SK-N-SH treated with all-trans-retinoic acid at 6 μM for 48 hours (cell line): ENCODE measurements around the gene PDE1A.

Source experiments
- ATAC-seq: fragments of 200-7000 bp; cut with Tn5 transposase; 3 replicates; pipeline ENCODE4 v1.9.1; 2020; ENCODE audit warnings: mild to moderate bottlenecking, moderate library complexity
- ARNTL ChIP-seq: fragments of 450-650 bp; formaldehyde crosslinking; IDR thresholded peaks from 2 replicates; pipeline ENCODE4 v1.5.0; 2020; ENCODE audit warnings: low read depth, mild to moderate bottlenecking, moderate library complexity, borderline replicate concordance
- CREB5 ChIP-seq: fragments of 250-450 bp; sonication (Bioruptor Pico); IDR thresholded peaks from 2 replicates; pipeline ENCODE4 v1.5.1; 2020; ENCODE audit warnings: low read depth, mild to moderate bottlenecking, moderate library complexity
- CSDC2 ChIP-seq: fragments of 250-450 bp; sonication (Bioruptor Pico); IDR thresholded peaks from 2 replicates; pipeline ENCODE4 v1.5.0; 2020; ENCODE audit warnings: mild to moderate bottlenecking, moderate library complexity
- CSRNP3 ChIP-seq: fragments of 250-450 bp; sonication (Bioruptor Pico); IDR thresholded peaks from 2 replicates; pipeline ENCODE4 v1.5.1; 2021; ENCODE audit warnings: mild to moderate bottlenecking, moderate library complexity
- ESRRG ChIP-seq: fragments of 250-450 bp; sonication (Bioruptor Pico); IDR thresholded peaks from 2 replicates; pipeline ENCODE4 v1.6.1; 2021; ENCODE audit warnings: mild to moderate bottlenecking
- GLIS3 ChIP-seq: fragments of 250-450 bp; sonication (Bioruptor Pico); IDR thresholded peaks from 2 replicates; pipeline ENCODE4 v1.5.0; 2020; ENCODE audit warnings: mild to moderate bottlenecking, moderate library complexity
- ISL1 ChIP-seq: fragments of 250-450 bp; sonication (Bioruptor Pico); IDR thresholded peaks from 2 replicates; pipeline ENCODE4 v2.1.2; 2022; ENCODE audit warnings: mild to moderate bottlenecking, moderate library complexity
- OSR1 ChIP-seq: fragments of 250-450 bp; sonication (Bioruptor Pico); IDR thresholded peaks from 2 replicates; pipeline ENCODE4 v1.8.0; 2022; ENCODE audit warnings: moderate library complexity, mild to moderate bottlenecking, inconsistent platforms
- RARB ChIP-seq: fragments of 250-450 bp; sonication (Bioruptor Pico); IDR thresholded peaks from 2 replicates; pipeline ENCODE4 v1.8.0; 2021; ENCODE audit warnings: mild to moderate bottlenecking, moderate library complexity
- SNAI2 ChIP-seq: fragments of 250-450 bp; sonication (Bioruptor Pico); IDR thresholded peaks from 2 replicates; pipeline ENCODE4 v1.5.0; 2020; ENCODE audit warnings: mild to moderate bottlenecking, moderate library complexity
- TCF4 ChIP-seq: fragments of 250-450 bp; sonication (Bioruptor Pico); IDR thresholded peaks from 2 replicates; pipeline ENCODE4 v1.8.0; 2021; ENCODE audit warnings: mild to moderate bottlenecking, moderate library complexity, borderline replicate concordance
- TOX ChIP-seq: fragments of 250-450 bp; sonication (Bioruptor Pico); IDR thresholded peaks from 2 replicates; pipeline ENCODE4 v1.8.0; 2021; ENCODE audit warnings: mild to moderate bottlenecking, moderate library complexity, borderline replicate concordance
- TSHZ2 ChIP-seq: fragments of 250-450 bp; sonication (Bioruptor Pico); IDR thresholded peaks from 2 replicates; pipeline ENCODE4 v1.5.0; 2020; ENCODE audit warnings: mild to moderate bottlenecking, moderate library complexity
- ZC3H10 ChIP-seq: fragments of 250-450 bp; sonication (Bioruptor Pico); IDR thresholded peaks from 2 replicates; pipeline ENCODE4 v1.5.1; 2021; ENCODE audit warnings: mild to moderate bottlenecking, moderate library complexity
- ZFP3 ChIP-seq: fragments of 250-450 bp; sonication (Bioruptor Pico); IDR thresholded peaks from 2 replicates; pipeline ENCODE4 v1.5.0; 2020; ENCODE audit warnings: mild to moderate bottlenecking, moderate library complexity
- ZFP30 ChIP-seq: fragments of 450-650 bp; formaldehyde crosslinking; IDR thresholded peaks from 2 replicates; pipeline ENCODE4 v1.5.0; 2022; ENCODE audit warnings: mild to moderate bottlenecking, moderate library complexity
- ZNF565 ChIP-seq: fragments of 450-650 bp; formaldehyde crosslinking; conservative IDR thresholded peaks from 2 replicates; pipeline ENCODE4 v1.5.0; 2020; ENCODE audit warnings: low read depth, mild to moderate bottlenecking, moderate library complexity
- ZNF70 ChIP-seq: fragments of 450-650 bp; formaldehyde crosslinking; IDR thresholded peaks from 2 replicates; pipeline ENCODE4 v1.5.0; 2020; ENCODE audit warnings: mild to moderate bottlenecking, moderate library complexity
- ZNF8 ChIP-seq: fragments of 450-650 bp; formaldehyde crosslinking; IDR thresholded peaks from 2 replicates; pipeline ENCODE4 v1.5.0; 2020; ENCODE audit warnings: mild to moderate bottlenecking, moderate library complexity
- TF ChIP-seq, protein P1 (sequence below): fragments of 250-450 bp; sonication (Bioruptor Pico); IDR thresholded peaks from 2 replicates; pipeline ENCODE4 v1.8.0; 2021; ENCODE audit warnings: low read depth, mild to moderate bottlenecking, moderate library complexity, borderline replicate concordance
- TF ChIP-seq, protein P2 (sequence below): fragments of 250-450 bp; sonication (Bioruptor Pico); IDR thresholded peaks from 2 replicates; pipeline ENCODE4 v1.8.0; 2020; ENCODE audit warnings: mild to moderate bottlenecking, moderate library complexity, borderline replicate concordance

Gene PDE1A

DNA sequence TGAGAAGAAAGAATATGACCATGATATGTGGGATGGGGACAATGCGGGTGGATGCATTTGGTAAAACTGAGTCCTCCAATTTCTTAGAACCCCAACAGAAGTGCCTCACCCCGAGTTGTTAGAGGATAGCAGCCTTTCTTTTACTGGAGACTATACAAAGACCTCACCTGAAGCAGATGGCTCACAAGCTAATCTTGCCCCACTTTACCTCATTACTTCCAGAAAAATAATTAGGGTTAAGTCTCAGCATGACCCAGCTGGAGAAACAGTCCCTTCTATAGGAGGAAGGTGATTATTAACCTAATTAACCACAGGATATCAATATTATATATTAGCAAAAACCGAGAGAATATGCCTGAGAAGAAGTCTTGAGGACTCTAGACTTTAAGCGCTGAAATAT is 128.4 kb downstream of the PDE1A start:
- ATAC-seq, result no peak
- TF ChIP-seq TCF4, result no peak
- TF ChIP-seq ZC3H10 (CRISPR knock-in tag), result no peak
- TF ChIP-seq ZNF565 (CRISPR knock-in tag), result no peak
- TF ChIP-seq ARNTL (CRISPR knock-in tag), result no peak
- TF ChIP-seq ESRRG, result no peak
- no peak for TF ChIP-seq ZNF70 (CRISPR knock-in tag)
- TF ChIP-seq CSRNP3 (CRISPR knock-in tag), result no peak
- TF ChIP-seq ZFP3 (CRISPR knock-in tag), result no peak
- TF ChIP-seq ZNF8 (CRISPR knock-in tag), result no peak

- no peak for ATAC-seq
- TF ChIP-seq CREB5 (CRISPR knock-in tag) (no peak), ZC3H10 (CRISPR knock-in tag) (no peak), ISL1 (no peak), ESRRG (no peak), TOX (CRISPR knock-in tag) (no peak), CSRNP3 (CRISPR knock-in tag) (no peak), TSHZ2 (CRISPR knock-in tag) (no peak), ZFP3 (CRISPR knock-in tag) (no peak), ARNTL (CRISPR knock-in tag) (no peak), ZNF565 (CRISPR knock-in tag) (no peak), RARB (CRISPR knock-in tag) (no peak), ZNF8 (CRISPR knock-in tag) (no peak), SNAI2 (CRISPR knock-in tag) (no peak), ZFP30 (CRISPR knock-in tag) (no peak), ZNF70 (CRISPR knock-in tag) (no peak)
- TF ChIP-seq, protein P1, sequence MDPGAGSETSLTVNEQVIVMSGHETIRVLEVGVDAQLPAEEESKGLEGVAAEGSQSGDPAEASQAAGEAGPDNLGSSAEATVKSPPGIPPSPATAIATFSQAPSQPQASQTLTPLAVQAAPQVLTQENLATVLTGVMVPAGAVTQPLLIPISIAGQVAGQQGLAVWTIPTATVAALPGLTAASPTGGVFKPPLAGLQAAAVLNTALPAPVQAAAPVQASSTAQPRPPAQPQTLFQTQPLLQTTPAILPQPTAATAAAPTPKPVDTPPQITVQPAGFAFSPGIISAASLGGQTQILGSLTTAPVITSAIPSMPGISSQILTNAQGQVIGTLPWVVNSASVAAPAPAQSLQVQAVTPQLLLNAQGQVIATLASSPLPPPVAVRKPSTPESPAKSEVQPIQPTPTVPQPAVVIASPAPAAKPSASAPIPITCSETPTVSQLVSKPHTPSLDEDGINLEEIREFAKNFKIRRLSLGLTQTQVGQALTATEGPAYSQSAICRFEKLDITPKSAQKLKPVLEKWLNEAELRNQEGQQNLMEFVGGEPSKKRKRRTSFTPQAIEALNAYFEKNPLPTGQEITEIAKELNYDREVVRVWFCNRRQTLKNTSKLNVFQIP, result no peak
Observed at GRCh38 chr2:182291296-182291695, 135.5 kb downstream of the PDE1A start.

DNA sequence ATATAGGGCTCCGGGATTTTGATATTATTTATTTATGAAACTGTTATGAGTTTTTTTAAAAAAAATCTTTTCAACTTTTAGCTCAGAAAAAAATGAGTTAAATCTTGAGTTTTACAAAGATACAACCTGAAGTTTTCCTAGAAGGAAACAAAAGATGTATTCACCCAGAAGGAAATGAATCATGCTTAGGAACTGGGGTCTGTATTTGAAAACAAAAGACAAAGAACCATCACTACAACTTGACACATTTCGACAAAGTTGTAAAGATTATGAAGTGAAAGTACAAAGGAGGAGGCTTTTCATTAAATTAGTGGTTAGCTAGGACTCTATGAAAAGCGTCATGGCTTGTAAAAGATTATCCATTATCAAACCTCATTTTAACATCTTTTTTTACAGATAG is 143.3 kb downstream of the PDE1A start:
- no peak for ATAC-seq
- no peak for TF ChIP-seq ZFP3 (CRISPR knock-in tag)
- no peak for TF ChIP-seq SNAI2 (CRISPR knock-in tag)
- TF ChIP-seq ISL1, result peak; percentile 28; the same call in 1 of the 2 replicates

DNA sequence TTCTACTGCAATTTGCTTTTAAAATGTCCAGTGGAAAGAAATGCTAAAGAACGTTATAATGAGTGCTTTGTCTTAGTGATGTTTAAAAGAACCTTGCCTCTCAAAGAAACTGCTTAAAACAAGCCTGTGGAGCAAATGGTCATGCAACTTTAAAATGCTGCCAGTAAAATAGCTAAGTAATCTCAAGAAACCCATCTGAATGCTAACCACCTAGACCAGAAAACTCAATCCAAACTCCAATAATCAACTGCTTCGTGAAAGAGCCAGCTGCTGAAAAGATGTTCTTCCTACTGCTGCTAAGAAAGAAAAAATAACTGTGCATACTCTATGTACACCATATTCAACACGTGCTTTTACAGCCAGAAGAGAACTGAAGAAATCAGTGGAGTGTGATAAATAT is 145.6 kb downstream of the PDE1A start:
- TF ChIP-seq ZC3H10 (CRISPR knock-in tag) (no peak), GLIS3 (no peak), ZNF565 (CRISPR knock-in tag) (no peak), TCF4 (no peak), ZFP3 (CRISPR knock-in tag) (no peak), CSDC2 (CRISPR knock-in tag) (no peak), RARB (CRISPR knock-in tag) (no peak), ARNTL (CRISPR knock-in tag) (no peak), OSR1 (CRISPR knock-in tag) (no peak), SNAI2 (CRISPR knock-in tag) (no peak), ZNF8 (CRISPR knock-in tag) (no peak), ISL1 (no peak), TOX (CRISPR knock-in tag) (no peak), ZFP30 (CRISPR knock-in tag) (no peak), ZNF70 (CRISPR knock-in tag) (no peak), TSHZ2 (CRISPR knock-in tag) (no peak)
- TF ChIP-seq, protein P2, sequence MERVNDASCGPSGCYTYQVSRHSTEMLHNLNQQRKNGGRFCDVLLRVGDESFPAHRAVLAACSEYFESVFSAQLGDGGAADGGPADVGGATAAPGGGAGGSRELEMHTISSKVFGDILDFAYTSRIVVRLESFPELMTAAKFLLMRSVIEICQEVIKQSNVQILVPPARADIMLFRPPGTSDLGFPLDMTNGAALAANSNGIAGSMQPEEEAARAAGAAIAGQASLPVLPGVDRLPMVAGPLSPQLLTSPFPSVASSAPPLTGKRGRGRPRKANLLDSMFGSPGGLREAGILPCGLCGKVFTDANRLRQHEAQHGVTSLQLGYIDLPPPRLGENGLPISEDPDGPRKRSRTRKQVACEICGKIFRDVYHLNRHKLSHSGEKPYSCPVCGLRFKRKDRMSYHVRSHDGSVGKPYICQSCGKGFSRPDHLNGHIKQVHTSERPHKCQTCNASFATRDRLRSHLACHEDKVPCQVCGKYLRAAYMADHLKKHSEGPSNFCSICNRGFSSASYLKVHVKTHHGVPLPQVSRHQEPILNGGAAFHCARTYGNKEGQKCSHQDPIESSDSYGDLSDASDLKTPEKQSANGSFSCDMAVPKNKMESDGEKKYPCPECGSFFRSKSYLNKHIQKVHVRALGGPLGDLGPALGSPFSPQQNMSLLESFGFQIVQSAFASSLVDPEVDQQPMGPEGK, result no peak
- ATAC-seq, result no peak
